MM.1S (cell line): ENCODE data around the gene CEP164.

Source experiments
- CTCF ChIP-seq: fragments of 300-600 bp; sonication (generic); IDR thresholded peaks from 2 replicates; pipeline ENCODE4 v1.5.1; 2016; ENCODE audit warnings: antibody characterized with exemption, low read length, mixed read lengths
- EZH2 ChIP-seq: fragments of 300-600 bp; sonication (generic); optimal IDR thresholded peaks from 2 replicates; pipeline ENCODE3; 2017; ENCODE audit warnings: low read depth, mild to moderate bottlenecking, antibody characterized with exemption, low read length, mixed read lengths

DNA sequence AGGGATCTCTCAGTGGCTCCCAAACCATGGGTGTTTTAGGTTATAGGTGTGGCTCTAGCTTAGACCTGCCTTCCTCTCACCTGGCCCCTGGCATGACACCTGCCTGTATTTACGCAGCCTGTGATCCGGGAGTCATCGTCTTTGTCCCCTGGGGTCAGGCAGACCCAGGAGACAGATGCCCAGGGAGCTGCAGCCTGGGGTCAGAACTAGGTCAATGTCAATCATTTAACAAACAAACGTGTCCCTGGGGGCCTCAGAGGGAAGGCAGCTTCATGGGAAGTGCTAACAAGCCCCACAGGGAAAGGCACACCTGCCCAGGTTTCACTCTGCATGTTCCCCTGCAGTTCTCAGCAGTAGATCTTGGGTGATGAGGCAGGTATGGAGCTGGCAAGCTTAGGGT is 24.6 kb upstream of the CEP164 start:
- TF ChIP-seq CTCF (no peak), EZH2 (no peak)
